Activated CD4-positive, alpha-beta T cell treated with anti-CD3 and anti-CD28 coated beads, Interleukin-2, amount 50 U/mL, for 16 hours (primary cell): Measurements from ENCODE around the gene RNF213.
"Not testable (repeated sequence)": the region's sequence is repeated elsewhere in the genome, so short reads cannot be mapped to it uniquely, and the experiment has no call there.

Experiments
- DNase-seq: peaks from one replicate; pipeline ENCODE4 v3.0.0-alpha.2; 2020

Gene RNF213

DNA sequence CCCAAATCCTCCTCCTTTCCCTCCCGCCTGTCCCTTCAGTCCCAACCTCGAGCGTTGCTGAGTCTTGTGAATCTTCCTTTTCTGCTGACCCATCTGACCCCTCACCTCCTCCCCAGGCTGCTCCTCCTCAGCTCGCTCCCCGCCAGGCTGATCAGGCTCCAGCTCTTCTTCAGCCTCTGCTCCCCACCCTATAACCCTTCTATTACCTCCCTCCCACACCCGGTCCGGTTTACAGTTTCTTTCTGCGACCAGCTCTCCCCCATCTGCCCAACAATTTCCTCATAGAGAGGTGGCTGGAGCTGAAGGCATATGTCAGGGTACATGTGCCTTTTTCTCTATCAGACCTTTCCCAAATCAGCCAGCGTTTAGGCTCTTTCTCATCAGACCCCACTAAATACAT, 140.4 kb downstream of the RNF213 start:
- DNase-seq = not testable (repeated sequence)

DNA sequence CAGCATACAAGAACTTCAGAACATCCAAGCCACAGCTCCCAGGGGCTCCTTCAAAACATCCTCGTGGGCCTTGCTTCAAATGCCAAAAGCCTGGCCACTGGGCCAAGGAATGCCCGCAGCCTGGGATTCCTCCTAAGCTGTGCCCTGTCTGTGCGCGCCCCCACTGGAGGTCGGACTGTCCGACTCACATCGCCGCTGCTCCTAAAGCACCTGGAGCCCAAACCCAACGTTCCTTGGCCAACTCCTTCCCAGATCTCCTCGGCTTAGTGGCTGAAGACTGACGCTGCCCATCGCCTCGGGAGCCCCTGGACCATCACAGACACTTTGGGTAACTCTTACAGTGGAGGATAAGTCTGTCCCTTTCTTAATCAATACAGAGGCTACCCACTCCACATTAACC, 141.4 kb downstream of the RNF213 start:
- DNase-seq = not testable (repeated sequence)

DNA sequence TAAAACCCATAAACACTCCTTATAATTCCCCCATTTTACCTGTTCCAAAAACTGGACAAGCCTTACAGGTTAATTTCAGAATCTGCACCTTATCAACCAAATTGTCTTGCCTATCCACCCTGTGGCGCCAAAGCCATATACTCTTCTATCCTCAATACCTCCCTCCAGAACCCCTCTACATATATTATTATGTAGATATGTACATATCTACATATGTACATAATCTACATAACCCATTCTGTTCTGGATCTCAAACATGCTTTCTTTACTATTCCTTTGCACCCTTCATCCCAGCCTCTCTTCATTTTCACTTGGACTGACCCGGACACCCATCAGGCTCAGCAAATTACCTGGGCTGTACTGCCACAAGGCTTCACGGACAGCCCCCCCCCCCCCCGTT, 142.3 kb downstream of the RNF213 start:
- DNase-seq = no peak

DNA sequence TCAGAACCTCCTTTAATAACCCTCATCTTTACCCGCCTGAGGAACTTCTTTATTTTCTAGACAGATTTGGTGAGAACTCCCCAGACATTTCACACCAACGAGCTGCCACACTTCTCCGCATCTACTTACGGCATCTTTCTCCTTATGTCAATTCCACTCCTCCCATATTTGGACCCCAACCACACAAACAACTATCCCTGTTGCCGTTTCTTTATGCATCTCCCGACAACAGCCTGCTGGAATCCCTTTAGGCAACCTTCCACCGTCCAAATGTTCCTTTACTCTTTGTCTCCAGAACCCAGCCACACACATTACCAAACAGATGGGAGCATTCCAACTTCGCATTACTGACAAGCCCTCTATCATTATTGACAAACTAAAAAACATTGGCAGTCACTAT, 145.5 kb downstream of the RNF213 start:
- DNase-seq = no peak

DNA sequence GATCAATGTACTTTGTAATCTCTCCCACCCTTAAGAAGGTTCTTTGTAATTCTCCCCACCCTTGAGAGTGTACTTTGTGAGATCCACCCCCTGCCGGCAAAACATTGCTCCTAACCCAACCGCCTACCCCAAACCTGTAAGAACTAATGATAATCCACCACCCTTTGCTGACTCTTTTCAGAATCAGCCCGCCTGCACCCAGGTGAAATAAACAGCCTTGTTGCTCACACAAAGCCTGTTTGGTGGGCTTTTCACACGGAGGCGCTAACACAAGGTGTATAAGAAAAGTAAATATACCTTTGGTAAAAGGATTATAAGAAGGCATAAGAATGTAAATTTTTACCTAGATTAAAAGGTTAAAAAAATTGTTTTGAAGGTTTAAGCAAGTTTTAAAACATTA, 147.3 kb downstream of the RNF213 start:
- not testable (repeated sequence) for DNase-seq

DNA sequence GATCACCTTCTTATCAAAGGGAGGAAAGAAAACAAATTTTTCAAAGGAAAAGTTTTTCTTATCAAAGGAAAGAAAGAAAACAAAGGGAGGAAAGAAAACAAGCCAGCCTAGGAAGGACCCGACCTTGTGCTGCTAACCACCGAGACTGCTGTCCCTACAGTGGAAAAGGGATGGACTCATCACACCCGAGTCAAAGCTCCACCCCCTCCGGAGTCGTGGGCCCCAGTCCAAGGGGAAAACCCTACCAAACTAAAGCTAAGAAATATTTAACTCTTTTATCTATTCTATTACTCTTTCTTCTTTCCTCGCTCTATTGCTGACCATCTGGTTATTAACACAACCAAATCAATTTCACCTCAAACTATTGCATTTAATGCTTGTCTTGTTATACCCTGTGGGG, 148.2 kb downstream of the RNF213 start:
- DNase-seq = no peak

DNA sequence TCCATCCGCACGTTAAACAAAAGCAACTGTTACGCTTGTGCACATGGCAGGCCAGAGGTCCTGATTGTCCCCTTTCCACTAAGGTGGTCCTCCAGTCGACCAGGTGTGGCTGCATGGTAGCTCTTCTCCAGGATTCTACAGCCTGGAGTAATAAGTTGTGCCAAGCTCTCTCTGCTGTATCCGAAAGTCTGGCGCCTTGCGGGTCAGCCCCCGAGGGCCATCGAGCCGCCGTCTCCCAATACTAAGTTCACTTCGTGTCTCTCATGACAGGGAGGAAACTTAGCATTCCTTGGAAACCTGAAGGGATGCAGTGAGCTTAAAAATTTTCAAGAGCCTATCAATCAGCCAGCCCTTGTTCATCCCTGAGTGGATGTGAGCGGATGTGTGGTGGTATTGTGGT, 149.0 kb downstream of the RNF213 start:
- no peak for DNase-seq

DNA sequence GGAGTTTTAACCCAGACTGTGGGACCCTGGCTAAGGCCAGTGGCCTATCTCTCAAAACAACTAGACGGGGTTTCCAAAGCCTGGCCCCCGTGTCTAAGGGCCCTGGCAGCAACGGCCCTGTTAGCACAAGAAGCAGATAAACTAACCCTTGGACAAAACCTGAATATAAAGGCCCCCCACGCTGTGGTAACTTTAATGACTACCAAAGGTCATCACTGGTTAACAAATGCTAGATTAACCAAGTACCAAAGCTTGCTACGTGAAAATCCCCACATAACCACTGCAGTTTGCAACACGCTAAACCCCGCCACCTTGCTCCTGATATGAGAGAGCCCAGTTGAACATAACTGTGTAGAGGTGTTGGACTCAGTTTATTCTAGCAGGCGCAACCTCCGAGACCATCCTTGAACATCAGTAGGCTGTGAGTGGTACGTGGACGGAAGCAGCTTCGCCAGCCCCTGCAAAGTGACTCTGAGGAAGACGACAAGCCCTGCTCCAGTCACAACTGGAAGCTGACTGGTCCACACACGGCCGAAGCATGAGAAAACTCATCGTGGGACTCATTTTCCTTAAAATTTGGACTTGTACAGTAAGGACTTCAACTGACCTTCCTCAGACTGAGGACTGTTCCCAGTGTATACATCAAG, 149.9 kb downstream of the RNF213 start:
- DNase-seq = not testable (repeated sequence)

DNA sequence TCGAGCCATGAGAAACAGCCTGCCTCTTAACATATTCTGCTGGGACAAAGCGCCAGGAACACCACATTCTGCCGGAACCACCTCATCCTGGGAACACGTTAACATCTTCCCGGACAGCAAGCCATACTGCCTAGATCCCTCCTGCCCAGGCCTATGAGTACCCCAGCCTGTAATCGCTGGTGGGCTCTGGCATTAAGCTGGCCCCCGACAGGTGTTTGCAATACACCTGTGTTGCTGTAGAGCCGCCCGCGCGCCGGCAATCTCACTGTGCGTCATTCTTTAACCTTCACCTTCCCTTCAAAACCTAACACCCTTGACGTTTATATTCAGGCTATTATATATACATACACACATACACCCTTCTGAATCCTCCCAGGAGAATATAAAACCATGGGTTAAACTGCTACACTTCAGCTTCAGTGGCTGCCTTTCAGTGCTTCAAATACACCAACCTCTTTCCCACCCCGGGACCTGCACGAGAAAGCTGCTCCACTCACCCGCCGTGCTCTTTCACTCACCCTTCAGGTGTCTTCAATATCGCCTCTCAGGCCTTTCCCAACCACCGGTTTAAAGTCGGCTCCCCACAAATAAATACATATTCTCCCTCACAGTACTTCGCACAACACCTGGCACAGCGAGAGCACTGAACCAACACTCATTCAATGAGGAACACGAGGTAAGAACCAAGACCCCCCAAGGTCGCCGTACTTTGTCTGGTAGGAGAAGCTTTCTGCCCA, 153.3 kb downstream of the RNF213 start:
- DNase-seq = no peak

DNA sequence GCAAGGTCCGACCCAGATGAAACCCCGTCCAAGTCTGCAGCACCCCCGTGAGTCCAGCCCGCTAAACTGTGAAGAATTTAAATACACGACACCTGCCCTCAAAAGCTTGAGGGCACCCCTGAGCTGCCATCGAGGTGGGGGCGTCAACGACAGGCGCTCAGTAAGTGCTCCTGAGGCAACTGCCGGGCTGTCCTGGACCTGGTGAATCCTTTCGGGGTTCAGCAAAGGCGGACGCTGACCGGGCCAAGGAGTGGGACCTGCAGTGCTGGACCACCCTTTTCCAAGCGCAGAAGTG, 153.8 kb downstream of the RNF213 start:
- no peak for DNase-seq

DNA sequence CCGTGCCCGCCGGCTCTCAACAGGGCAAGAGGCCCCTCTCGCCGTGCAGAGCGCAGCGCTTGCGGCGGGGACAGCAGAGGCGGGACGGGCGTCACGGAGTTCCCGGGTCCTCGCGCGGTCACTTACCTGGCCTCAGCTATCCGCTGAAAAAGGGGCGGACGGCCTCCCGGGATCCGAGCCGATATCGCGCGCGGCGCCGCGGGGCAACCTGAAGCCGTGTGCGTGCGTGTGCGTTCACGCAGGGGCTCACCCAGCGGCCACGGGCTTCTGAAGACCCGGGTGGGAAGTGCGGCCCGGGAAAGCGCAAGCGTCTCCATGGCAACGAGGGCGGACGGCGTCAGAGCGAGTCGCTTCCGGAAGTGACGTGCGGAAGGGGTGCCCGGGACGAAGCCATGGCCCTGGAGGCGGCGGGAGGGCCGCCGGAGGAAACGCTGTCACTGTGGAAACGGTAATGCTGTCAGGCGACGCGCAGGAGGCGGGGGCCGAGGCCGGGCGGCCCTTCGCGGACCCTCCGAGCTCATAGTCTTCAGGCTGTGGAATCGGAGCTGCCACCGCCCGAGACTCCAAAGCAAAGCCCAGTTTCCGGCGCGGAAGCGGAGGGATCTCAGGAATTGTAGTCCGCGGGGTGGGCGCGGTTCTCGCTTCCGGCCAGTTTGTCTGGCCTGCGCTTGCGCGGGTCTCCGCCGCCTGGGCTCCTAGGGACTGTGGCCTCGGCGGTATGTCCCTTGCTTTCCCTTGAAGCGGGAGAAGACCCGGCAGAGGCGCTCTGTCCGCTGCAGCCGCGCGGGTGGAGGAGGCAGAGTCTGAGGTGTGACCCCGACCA, 154.4 kb downstream of the RNF213 start, which contains the start of gene ENDOV:
Gene ENDOV (plus strand): TSS at position 365 of the 823 bp plus-strand sequence. CDS start 28 bp downstream, at position 393.
- DNase-seq = peak; percentile 91

DNA sequence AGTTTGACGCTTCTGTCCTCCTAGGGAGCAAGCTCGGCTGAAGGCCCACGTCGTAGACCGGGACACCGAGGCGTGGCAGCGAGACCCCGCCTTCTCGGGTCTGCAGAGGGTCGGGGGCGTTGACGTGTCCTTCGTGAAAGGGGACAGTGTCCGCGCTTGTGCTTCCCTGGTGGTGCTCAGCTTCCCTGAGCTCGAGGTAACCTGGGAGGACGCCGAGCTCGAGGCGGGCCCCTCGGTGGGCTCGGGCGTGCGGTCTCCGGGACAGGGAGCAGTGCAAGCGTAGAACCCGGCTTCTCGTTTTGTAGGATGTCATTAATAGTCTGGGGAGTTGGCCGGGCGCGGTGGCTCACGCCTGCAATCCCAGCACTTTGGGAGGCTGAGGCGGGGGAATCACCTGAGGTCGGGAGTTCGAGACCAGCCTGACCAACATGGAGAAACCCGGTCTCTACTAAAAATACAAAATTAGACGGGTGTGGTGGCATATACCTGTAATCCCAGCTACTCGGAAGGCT, 155.0 kb downstream of the RNF213 start:
- no peak for DNase-seq

DNA sequence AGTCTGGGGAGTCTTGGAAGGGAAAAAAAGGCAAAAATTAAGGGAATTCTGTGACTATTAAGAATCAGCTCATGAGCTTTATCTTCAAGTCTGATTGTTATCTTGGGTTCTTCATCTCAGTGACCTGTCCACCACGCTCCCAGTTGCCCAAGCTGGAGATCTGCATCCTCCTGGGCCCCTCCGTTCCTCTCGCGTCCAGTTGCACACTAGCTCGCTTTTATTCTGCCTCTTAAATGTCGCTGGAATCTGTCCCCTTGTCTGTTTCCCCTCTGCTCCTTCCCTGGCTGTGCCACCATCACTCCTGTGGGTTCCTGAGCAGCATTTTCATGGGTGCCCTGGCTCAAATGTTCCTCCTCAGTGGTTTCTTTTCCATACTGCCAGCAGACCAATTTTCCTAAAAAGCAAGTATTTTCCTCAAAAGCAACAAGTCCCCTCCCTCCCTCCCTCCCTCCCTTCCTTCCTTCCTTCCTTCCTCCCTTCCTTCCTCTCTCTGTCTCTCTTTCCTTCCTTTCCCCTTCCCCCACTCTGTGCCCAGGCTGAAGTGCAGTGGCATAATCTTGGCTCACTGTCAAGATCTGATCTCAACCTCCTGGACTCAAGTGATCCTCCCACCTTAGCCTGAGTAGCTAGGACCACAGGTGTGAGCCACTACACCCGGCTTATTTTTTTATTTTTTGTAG, 155.7 kb downstream of the RNF213 start:
- no peak for DNase-seq

DNA sequence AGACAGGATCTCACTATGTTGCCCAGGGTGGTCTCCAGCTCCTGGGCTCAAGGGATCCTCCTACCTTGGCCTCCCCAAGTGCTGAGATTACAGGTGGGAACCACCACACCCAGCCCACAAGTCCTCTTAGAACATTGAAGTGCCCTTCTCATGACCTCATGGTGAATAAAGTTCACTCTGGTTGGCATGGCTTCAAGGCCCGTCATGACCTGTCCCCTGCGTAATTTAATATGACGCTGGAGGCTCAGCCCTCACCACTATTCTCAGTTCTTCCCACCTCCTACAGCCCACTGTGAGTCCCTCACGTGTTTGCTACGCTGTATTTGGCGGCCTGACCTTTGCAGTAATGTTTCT, 156.3 kb downstream of the RNF213 start:
- no peak for DNase-seq

DNA sequence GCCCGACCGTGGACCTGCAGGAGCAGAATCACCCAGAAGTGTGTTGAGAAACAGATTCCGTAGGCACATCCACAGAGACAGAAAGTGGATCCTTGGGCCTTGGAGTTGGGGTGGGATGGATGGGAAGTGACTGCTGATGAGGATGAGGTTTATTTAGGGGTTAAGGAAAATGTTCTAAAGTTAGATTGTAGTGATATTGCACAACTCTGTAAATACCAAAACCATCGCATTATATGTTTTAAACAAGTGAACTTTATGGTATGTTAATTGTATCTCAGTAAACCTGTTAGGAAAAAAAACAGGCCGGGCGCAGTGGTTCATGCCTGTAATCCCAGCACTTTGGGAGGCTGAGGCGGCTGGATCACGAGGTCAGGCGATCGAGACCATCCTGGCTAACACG, 157.9 kb downstream of the RNF213 start:
- no peak for DNase-seq

DNA sequence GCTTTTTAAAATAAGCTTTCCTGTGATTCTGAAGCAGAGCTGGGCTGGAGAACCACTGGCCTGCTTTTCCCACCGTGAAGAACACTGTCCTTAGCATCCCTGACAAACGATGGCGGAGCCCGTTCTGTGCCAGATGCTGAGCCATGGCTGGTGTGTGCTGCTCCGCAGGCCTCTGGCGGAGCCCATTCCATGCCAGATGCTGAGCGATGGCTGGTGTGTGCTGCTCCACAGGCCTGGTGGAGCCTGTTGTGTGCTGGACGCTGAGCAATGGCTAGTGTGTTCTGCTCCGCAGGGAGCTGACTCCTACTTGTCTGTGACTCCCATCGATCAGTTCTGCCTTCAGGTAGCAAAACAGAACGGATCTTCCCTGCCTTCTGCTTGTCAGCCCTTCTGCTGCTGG, 158.6 kb downstream of the RNF213 start:
- DNase-seq = no peak

DNA sequence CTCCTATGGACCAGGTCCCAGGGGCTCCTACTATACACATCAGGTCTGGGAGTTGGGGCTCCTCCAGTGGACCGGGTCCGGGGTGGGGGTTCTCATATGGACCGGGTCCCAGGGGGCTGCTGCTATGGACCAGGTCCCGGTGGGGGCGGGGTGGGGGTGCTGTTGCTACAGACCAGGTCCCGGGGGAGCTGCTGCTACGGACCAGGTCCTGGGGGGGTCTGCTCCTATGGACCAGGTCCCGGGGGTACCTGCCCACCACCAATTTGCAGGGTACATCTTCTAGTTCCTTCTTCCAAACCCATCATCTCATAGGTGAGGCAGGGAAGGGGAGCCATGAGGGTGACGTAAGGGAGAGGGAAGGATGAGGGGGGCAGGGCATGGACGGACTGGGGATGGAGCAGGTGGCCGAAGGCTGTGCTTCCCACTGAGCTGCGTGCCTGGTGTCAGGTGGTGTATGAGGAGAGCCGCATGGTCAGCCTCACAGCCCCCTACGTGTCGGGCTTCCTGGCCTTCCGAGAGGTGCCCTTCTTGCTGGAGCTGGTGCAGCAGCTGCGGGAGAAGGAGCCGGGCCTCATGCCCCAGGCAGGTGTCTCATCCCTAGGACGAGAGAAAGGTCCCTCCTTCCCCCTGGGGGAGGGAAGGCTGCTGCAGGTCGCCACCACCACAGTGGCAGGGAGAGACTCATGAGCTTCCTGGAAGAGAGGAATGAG, 160.9 kb downstream of the RNF213 start:
- DNase-seq = no peak

DNA sequence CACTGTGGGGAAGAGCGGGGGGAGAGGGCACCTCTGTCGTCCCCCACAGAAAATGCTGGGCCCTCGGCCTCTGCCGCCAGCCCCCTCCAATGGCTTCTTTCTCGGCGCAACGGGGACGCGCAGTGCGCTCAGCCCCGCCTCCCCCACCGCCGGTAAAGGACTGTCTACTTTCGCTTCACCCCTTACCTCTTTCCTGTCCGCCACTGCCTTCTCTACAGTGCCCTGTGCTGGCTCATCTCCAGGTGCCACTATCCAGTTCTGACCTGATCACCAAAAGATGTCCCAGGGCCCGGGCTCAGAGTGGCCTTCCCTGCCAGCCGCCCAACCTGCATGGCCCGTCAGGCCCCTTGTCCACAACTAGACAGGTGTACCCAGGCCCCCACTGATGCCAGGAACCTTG, 161.6 kb downstream of the RNF213 start:
- DNase-seq = no peak

DNA sequence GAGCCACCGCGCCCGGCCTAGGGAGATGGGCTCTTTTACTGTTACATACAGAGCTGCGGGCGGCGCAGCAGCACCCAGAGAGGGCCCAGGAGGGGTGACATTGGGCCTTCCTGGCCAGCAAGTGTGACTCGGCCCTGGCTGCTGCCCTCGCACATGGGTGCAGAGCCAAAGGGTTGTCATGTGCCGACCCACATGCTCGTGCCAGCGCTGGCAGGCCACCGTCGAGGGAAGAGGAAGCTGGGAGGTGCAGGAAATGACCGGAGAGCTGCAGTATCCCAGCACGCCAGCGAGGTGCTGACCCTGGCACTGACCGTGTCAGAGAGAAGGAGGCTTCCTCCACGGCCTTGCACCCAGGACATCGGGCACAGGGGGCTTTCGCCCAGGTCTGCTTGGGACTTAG, 162.3 kb downstream of the RNF213 start:
- DNase-seq = no peak

DNA sequence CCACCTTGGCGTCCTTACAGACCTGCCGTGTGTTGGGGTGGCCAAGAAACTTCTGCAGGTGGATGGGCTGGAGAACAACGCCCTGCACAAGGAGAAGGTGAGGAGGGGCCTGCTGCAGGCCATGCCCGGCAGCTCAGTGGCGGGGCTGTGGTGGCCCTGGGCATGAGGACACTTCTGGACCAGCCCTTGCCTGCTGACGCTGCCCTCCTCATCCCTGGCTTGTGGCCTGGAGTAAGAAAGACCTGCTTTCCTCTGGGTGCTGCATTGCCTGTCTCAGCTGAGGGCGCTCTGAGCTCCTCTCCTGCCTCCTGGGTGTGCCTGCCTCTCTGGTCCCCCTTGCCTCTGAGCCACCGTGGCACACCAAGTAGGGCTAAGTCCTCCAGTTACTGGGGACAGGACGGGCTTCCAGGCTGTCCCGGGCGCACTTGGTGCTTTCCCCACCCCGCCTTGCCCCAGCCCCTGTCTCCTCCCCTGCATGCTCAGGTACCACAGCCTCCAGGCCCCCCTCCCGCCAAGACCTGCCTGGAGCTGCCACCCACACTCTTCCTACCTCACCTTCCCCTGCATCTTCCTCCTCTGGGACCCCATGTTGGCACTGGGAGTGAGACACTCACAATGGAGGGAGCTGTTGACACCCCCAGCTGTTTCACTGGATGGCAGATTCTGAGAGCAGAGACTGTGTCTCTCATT, 163.0 kb downstream of the RNF213 start:
- DNase-seq = no peak

DNA sequence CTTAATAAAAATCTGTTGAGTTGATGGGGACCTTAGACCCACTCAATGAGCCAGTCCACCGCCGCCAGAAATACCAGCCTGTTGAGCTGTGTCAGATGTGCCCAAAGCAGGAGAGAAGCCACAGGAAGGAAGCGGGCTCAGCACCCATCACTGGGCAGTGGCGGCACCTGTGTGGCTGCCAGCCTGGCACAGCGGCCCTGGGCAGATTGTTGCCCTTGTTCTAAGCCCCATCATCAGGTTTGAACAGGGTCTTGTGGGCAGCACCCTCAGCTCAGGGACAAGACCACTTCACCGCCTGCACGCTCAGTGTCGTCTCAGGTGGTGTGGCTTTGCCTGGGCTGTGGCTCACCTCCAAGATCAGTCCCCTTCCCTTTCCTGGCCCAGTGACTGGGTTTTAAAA, 163.6 kb downstream of the RNF213 start:
- DNase-seq = no peak
